ENCODE measurements around the gene KLF6.
A peak's percentile ranks its signal among the peaks of the same experiment; 100 is the strongest.

The KLF6 gene

DNA sequence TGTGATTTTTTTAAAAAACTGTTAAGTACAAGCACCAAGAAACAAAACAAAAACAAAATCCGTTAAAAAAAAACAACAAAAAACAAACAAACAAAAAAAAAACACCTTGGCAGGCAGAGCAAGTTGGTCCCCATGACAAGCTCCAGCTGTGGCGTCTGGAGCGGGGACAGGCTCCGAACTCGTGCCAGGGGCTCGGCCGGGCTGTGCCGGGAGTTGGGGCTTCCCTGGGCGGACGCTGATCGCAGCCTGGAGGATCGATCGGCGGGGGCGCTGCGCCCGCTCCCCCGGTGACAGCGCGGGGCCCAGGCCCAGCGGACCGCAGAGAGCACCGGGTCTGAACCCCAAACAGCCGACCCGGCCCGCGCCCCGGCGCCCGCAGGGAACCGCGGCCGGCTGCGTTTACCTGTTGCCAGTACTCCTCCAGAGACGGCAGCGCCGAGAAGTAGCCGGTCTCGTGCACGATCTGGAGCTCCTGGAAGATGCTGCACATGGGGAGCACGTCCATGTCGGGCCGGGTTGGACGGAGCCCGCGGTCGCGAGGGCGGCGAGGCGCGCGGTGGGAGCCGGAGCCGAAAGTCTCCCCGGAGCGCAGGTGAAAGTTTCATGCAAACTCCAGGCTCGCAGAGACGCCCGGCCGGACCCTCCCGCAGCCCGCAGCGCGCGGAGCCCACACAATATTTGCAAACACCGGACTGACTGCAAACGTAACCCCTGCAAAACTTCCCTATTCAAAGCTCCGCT, at the start of gene KLF6:
TSS of gene KLF6 (minus strand) at position 700 of the 741 bp plus-strand sequence. CDS start at position 505, 195 bp downstream.
- peak; percentile 50 for DNase-seq

DNA sequence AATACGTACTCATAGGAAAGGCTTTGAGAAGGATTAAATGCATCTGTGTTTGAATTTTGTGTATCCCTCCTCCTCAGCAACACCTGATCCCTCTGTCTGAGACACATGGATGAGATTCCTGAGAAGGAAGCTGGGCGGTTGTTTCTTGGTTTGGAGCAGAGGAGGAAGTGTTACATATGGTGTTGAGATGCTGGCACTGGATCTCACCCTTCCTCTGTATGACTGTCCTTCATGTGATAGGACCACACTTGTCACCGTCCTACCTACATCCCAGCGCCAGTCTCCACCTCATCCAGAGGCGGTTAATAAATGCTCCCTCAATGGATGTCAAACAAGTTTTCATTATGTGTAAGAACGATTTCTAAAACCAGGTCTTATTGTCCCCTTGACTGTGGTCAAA, 49.4 kb upstream of the KLF6 start:
- no peak for DNase-seq

DNA sequence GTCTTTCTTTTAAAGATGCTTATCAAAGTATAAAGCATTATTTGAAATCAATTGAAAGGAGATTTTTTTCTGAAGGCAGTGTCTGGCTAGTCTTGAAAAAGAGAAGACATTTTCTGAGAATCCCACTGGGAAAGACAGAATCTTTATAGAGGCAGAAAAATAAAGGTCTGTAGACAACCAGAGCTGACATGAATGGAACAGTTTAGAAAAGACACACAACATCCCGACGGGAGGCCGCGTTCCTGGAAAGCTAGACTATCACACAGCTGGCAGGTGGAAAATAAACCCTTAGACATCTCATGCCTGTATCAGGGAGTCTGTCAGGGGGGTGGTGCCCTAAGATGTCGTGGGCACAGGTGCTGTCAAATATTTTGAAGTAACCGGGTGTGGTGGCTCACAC, 48.0 kb upstream of the KLF6 start:
- no peak for DNase-seq

DNA sequence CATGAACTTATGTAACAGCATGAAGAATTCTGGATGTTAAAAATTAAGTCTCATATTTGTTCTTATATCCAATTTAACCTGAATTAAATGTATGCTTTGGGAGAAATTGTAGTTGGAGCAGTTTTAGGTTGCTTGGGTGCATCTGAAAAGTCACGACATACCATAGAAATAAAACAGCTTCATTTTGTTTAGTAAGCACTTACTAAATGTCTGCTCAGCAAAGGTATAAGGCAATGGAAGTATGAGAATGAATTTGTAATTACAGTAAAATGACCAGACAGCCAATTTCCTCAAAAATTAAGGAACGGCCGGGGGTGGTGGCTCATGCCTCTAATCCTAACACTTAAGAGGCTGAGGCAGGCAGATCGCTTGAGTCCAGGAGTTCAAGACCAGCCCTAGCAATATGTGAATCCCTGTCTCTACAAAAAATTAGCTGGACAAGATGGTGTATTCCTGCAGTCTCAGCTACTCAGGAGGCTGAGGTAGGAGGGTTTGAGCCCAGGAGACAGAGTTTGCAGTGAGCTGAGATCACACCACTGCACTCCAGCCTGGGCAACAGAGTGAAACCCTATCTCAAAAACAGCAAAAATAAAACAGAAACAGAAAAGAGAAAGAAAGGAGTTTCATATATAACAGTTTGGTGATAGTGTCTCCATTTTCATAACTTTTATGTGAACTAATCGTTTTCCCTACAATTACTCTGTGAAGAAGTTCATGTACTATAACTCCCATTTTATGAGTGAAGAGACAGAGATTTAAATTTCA, 47.2 kb upstream of the KLF6 start:
- no peak for DNase-seq

DNA sequence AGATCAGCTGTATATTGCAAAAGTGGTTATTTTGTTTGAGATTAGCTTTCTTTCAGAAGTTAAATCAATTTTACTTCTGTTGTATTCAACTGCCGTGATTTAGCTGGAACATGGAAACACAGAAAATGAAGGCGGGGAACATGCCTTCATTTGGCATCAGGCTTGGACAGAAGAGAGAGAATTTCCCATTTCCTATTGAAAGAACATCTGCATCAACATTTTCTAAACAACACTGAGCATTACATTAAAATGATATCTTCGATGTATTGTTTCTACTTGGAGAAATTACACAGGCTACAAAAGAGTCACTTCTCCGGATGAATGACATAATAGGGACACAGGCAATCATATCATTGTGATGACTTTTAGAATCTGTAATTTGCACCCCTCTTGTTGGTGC, 46.6 kb upstream of the KLF6 start:
- no peak for DNase-seq

DNA sequence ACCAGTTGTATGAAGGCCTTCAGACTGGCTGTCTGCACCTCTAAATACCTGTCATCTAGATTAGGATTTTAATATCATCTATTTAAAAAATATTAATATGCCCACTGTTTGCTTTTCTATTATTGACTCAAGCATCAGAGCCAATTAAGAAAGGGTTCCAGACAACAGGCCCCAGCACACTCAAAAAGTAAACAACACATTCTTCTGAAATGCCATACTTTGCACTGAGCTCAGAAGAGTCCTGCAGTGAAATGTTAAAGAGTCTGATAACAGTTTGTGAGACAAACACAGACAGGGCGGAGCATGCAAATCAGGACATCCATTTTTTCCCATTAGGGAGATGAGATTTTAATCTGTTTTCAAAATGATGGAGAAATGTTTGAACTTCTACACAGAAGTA, 45.9 kb upstream of the KLF6 start:
- DNase-seq: no peak

DNA sequence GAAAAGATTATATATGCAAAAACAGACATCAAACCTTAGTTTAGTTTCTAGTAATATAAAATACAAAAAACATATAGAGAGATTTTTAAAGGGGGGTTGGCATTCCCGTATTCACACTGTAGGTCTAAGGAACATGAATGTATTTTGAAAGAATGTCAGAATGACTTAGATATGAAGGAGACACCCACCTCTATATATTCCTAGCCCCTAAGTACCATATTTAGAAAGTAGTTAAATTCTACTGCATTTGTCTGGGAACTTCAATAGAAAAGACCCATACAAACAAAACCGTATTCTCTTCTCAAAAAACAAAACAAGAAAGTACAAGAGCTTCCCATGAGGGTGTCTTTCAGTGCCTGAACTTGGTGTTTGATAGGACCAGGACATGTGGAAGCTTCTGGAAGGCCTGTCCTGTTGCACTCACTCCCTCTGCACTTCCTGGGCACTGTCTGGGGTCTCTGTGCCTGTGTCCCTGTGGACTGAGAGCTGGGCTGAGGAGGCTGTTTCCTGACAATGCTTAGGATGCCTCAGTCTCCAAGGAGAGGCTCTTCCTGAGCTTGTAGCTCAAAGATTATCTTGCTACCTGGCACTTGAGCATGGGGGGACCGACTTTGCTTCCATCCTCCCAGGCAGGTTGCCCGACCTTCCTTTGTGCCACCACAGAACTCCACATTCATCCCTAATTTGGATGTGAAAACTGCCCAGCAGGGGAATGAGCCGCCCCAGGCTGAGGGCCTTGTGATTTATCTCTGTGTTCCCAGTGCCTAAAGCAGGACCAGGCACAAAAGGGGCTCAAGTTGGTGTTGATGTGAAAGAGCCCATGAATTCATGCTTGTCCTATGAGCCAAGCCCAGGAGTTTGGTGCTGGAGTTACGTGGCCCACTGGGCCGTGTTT, 44.4 kb upstream of the KLF6 start:
- no peak for DNase-seq

DNA sequence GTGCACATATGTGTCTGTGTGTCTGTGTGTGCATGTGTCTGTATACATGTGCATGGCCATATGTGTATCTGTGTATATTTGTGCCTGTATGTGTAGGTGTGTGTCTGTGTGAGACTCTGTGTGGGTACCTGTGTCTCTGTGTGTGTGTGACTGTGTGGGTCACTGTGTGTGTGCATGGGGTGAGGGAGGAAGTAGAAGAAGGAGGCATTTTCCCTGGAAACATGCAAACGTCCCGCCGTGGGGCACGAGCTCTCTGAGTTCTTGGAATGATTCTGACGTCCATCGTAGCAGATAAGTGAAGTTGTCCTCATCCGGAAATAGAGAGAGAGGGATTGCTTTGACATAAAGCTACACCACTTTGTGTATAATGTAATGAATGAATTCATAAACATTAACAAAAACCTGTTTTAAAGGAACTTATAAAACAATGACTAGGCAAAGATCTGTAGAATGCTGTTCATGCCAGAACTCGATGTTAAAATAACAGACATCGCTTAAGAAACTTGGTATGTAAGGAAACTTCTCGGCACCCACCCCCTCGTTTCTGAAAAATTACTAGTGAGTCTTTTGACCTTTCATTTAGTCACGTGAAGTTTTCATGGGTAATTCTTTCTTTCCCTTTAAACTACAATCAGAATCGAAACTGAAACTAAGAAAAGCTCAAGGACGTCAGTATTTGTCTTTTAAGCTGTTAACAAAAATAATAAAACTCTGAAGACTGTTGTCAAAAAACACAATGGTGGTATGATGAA, 43.6 kb upstream of the KLF6 start:
- peak; percentile 69 for DNase-seq

DNA sequence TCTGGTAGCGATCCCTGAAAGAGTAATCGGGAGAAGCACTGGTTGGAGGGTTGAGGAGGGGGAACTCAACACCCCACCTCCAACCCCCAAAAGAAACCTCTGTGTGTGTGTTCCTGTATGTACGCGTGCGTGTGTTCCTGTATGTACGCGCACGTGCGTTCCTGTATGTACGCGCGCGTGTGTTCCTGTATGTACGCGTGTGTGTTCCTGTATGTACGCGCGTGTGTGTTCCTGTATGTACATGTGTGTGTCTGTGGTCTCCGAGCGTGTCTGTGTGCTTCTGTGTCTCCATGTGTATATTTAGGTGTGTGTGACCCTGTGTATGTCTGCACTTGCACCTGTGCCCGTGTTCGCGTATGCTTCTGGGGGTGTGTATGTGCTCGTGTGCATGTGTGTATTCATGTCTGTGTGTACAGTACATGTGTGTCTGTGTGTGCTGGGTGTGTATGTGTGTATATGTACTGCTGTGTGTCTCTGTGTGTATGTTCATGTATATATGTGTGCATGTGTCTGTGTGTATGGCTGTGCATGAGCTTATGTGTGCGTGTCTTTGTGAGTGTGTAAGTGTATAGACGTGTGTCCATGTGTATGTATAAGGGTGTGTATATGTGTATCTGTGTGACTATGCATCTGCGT, 42.9 kb upstream of the KLF6 start:
- DNase-seq: no peak

DNA sequence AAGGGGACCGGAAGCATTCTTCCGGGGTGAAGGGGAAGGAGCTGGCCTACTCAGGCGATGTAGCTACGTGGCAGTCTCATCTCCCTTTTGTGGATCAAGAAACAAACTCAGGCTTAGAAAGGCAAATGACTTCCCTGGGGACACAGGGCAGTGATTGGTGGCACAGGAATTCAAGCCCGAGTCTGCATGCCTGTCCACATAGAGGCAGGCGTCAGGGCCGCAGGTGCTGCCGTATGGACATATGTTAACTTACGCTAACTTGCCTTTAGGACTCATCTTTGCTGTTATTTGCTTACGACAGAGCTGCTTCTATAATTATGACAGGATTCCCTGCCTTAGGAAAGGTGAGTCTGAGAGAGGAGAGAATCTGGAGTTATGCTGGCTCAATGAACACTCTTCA, 42.3 kb upstream of the KLF6 start:
- DNase-seq: no peak

DNA sequence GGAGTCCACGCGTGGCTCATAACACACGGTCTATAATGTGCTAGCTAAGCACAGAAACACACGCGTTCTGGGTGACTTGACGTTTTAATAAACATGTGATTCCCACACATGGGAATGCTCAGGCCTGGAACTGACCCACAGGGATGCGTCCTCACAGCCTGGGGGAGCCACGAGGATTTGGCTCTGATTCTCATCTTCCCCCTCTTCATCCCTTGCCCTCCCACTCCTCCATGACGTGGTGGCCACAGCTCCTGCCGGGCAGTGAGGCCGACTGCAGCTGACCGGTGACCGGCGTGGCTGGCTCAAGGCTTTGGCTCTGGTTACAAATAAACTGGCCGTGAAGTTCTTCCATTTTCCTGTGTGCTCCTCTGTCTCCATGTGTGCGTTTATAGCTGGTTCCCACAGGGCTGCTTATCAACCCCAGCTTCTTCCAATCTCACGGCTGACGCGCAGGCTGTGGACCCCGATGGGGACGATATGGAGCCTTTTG, 40.9 kb upstream of the KLF6 start:
- DNase-seq: no peak

DNA sequence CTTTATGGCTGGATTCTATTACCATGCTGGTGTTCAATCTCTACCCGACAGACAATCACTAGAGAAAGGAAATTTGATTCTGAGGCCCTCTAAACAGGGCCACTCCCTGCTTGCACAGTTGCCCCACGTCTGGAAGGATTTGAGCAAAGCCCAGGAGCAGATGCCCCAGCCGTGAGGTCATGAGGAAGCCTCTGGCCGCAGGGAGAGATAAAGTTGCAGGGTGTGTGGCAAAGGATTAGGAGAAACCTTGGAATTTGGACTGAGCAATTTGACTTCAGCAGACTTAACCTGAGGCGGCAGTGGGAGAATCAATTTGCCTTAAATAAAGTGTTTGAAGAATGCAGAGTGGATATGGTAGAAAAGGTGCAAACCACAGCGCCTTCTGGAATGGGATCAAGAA, 40.2 kb upstream of the KLF6 start:
- no peak for DNase-seq

DNA sequence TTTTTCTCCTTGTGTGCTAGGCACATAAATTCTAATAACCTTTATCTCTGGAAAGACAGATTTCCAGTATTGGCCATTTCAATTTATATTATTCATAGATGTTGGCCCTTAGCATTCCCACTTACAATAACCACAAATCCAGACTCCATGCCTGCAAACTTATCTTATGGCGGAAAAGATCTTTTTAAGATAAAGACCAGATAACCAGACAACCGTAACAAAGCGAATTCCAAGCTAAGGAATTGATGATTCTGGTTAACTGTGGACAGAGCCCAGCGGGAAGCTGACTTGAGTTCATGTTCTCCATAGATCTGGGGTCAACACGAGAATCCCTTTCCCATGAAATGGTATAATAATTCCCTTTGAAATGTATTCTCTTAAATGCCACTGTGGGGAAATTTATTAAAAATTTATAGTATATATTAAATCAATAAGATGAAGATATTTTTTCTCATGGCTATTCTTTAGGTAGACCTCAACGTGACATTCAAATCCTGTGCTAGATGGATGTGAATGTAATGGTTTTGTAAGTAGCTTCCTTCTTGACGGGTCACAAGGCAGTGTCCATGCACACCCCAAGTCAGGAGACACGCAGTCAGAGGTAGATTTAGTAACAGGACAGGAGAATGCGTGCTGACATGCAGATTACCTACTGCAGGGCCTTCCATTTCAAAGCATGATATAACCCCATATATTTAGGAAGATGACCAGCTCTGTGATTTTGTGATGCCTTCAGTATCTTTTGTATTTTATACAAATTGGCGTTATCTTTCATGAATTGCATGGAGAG, 37.7 kb upstream of the KLF6 start:
- no peak for DNase-seq

DNA sequence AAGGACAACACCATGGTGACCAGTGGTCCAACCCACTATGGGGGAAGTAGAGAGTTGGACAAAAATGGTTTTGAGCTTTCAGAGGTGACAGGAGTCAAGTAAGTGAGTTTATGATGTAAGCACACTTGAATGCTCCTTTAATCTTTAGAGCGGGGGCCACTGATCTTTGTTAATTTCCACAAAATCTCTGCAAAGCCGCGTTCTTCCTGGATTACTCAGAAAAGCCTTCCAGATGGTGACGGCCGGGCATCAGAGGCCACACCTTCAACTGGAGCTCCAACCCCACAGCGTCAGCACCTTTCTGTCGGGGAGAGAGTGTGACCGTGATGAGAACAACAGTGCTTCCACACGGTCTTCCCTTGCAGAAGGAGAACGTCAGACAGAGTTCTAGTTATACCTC, 35.2 kb upstream of the KLF6 start:
- no peak for DNase-seq

DNA sequence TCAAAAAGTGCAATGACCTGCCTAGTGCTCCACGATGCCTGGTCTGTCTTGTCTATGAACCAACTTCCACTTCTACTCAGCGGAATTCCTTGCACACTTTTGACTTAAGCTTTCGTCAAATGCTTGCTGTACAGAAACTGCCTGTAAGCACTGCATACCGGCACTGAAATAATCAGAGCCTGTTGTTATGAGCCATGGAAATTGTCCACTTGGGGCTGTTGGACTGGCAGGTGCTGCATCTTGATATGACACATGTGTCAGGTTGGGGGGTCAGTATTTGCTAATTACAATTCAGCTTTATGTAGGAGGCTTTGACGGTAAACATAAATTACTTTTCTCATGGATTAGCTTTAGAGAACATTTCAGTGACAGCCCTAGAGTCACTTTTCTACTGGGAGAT, 32.0 kb upstream of the KLF6 start:
- DNase-seq: no peak

DNA sequence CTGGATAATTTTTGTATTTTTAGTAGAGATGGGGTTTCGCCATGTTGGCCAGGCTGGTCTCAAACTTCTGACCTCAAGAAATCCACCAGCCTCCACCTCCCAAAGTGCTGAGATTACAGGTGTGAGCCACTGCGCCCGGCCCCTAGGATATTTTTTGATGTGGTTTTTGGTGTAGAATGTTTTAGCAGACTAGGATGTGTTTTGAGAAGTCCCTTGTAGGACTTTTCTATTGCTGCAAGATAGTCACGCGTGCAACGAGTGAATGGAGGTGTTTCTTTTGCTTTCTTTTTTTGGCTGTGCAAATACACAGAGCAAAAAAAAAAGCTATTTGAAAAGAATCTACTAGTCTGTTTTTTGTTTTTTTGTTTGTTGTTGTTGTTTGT, 29.8 kb upstream of the KLF6 start:
- DNase-seq: no peak

DNA sequence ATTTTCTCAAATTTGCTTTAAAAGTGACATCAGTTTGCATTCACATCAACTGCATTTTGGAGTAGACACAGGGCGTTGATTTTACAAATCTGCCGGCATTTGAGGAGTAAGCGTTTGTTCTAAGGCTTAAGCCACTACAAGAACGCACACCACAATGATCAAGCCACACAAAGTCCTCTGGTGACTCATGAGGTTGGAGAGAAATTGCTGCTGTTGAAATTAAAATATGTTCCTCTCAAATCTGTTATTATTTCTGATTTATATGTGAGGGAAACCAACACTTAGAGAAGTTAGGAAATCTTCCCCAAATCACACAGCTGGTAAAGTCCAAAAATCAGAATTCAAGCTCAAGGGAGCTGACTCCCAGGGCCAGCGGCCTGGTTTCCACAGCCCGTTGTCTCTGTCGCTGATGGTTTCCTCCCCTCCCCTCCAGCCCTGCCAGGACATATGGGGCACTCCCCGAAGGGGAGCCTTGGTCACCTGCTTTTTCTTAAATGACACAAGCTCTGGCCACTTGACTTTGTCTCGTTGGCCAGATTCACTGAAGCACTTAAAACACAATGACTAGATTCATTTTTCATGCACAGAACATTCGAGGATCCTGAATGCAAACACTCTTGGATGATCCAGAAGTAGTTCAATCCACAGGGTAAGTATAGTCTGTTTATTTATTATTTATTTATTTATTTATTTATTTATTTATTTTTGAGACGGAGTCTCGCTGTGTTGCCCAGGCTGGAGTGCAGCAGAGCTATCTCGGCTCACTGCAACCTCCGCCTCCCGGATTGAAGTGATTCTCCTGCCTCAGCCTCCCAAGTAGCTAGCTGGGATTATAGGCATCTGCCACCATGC, 29.2 kb upstream of the KLF6 start:
- DNase-seq: no peak

DNA sequence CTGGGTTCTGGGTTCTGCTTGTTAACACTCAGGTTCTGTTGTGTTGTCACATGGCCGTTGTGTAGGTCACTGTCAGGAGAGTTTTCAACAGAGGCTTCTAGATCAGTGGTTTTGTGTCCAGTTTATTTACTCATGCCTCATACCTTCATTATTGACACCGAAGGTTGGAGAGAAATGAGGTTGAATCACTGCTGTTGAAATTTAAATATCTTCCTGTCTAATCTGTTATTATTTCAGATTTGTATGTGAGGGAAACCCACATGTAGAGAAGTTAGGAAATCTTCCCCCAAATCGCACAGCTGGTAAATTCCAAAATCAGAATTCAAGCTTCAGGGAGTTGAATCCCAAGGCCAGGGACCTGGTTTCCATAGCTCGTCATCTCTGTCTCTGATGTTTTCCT, 28.3 kb upstream of the KLF6 start:
- no peak for DNase-seq

DNA sequence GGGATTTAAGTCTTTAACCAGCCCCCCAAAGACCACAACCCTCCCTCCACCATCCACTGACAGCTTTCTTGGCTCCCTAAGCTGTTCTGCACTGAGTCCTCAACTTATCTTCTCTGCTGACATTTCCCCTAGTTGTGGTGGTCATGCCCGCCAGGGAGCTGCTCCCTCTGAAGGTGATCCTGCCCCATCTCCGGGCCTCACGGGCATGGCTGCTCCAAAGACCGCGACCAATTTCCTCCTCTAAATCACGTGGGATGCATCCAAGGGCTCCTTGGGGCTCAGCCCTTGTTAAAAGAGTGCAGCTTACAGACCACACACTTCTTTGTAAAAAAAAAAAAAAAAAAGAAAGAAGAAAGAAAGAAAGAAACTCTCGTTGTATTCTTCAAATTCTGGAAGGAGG, 27.1 kb upstream of the KLF6 start:
- no peak for DNase-seq

DNA sequence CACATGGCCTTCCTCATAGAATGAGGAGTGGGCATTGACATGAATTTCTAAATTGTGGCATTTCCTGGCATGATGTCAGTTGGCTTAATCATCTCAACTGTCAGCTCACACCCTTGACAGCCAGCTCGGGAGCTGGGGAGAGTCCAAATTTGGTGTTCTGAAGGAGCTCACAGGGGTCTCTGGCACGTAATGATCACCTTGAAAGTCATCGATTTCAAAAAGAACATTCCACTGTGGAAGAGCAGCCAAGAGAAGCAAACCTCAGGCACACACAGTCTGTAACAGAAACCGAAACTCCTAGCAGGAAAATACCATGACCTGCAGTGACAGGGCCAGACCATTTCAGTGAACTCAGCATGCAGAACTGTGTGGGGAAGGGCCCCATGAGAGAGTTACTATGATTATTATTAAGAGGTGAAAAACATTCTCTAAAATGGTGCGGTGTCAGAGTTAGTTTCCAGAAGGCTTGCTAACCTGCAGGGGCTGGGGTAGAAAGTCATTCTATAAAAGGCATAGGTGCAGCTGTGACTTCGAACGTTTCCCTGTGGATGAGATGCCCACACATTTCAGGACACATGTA, 26.4 kb upstream of the KLF6 start:
- DNase-seq: peak; percentile 74
